ENCODE results near the gene RAVER1.

The RAVER1 gene

GRCh38 chr19:10278935-10279334 lies 54.4 kb downstream of the RAVER1 start:
- no peaks in the 10 kb centered on the region for H3K36me3 ChIP-seq (ENCODE audit: insufficient read depth, low read length)
- no peaks in the 10 kb centered on the region for H3K27me3 ChIP-seq (ENCODE audit: insufficient read depth, low read length, poor library complexity, severe bottlenecking)

GRCh38 chr19:10277795-10278589 lies 55.3 kb downstream of the RAVER1 start:
- H3K9me3 ChIP-seq (ENCODE audit: insufficient read depth, low read depth, low read length), result no peaks in the 10 kb centered on the region

More at GRCh38 chr19:10278935-10279334, 54.4 kb downstream of the RAVER1 start:
- no peaks in the 10 kb centered on the region for H3K79me2 ChIP-seq (ENCODE audit: insufficient read depth, low read length)
- H2AFZ ChIP-seq (ENCODE audit: low read length), result no peak overlapping the region
- H3K4me3 ChIP-seq (ENCODE audit: low read length, poor library complexity, severe bottlenecking), result no peak overlapping the region
- H3K9me2 ChIP-seq (replicated peaks; ENCODE audit: low read depth, low read length), result no peaks in the 10 kb centered on the region
- no peak for TF ChIP-seq CTCF (conservative IDR thresholded peaks at IDR 0.05; ENCODE audit: low read length)
- TF ChIP-seq EZH2phosphoT487 (IDR thresholded peaks at IDR 0.05; ENCODE audit: borderline replicate concordance), result no peak
- no peaks in the 10 kb centered on the region for H3F3A ChIP-seq (ENCODE audit: low read depth)
- H4K20me1 ChIP-seq (ENCODE audit: insufficient read depth, low read length, poor library complexity, severe bottlenecking), result peaks cover 3% of the 10 kb centered on the region
- no peak overlapping the region for H3K4me2 ChIP-seq (ENCODE audit: low read depth, low read length, poor library complexity, severe bottlenecking)
- H3K9me3 ChIP-seq (ENCODE audit: insufficient read depth, low read depth, low read length), result no peaks in the 10 kb centered on the region
- H3K4me1 ChIP-seq (ENCODE audit: insufficient read depth, low read length, poor library complexity, severe bottlenecking), result peaks cover 9% of the 10 kb centered on the region
- no peak overlapping the region for H3K9ac ChIP-seq (ENCODE audit: low read depth, low read length, poor library complexity, severe bottlenecking)

GRCh38 chr19:10274589-10274988 lies 58.7 kb downstream of the RAVER1 start:
- H2AFZ ChIP-seq (ENCODE audit: low read length), result no peak overlapping the region
- H3K9me2 ChIP-seq (replicated peaks; ENCODE audit: low read depth, low read length), result no peaks in the 10 kb centered on the region
- H3K9me3 ChIP-seq (ENCODE audit: insufficient read depth, low read depth, low read length), result no peaks in the 10 kb centered on the region
- peaks cover 9% of the 10 kb centered on the region; the same call in 1 of the 2 replicates for H3K79me2 ChIP-seq (ENCODE audit: insufficient read depth, low read length)
- TF ChIP-seq CTCF (conservative IDR thresholded peaks at IDR 0.05; ENCODE audit: low read length), result no peak
- no peak for TF ChIP-seq EZH2phosphoT487 (IDR thresholded peaks at IDR 0.05; ENCODE audit: borderline replicate concordance)
- no peak overlapping the region for H3K9ac ChIP-seq (ENCODE audit: low read depth, low read length, poor library complexity, severe bottlenecking)
- peaks cover 23% of the 10 kb centered on the region for H3K4me1 ChIP-seq (ENCODE audit: insufficient read depth, low read length, poor library complexity, severe bottlenecking)
- H3K4me3 ChIP-seq (ENCODE audit: low read length, poor library complexity, severe bottlenecking), result no peak overlapping the region
- no peaks in the 10 kb centered on the region for H3F3A ChIP-seq (ENCODE audit: low read depth)
- no peak overlapping the region for H3K4me2 ChIP-seq (ENCODE audit: low read depth, low read length, poor library complexity, severe bottlenecking)
- no peaks in the 10 kb centered on the region for H3K27me3 ChIP-seq (ENCODE audit: insufficient read depth, low read length, poor library complexity, severe bottlenecking)
- H4K20me1 ChIP-seq (ENCODE audit: insufficient read depth, low read length, poor library complexity, severe bottlenecking), result no peaks in the 10 kb centered on the region
- H3K36me3 ChIP-seq (ENCODE audit: insufficient read depth, low read length), result no peaks in the 10 kb centered on the region

More at GRCh38 chr19:10277795-10278589, 55.3 kb downstream of the RAVER1 start:
- H3K79me2 ChIP-seq (ENCODE audit: insufficient read depth, low read length), result no peaks in the 10 kb centered on the region
- H3K9me2 ChIP-seq (replicated peaks; ENCODE audit: low read depth, low read length), result no peaks in the 10 kb centered on the region
- no peaks in the 10 kb centered on the region for H3K27me3 ChIP-seq (ENCODE audit: insufficient read depth, low read length, poor library complexity, severe bottlenecking)
- no peak overlapping the region for H3K4me2 ChIP-seq (ENCODE audit: low read depth, low read length, poor library complexity, severe bottlenecking)
- H4K20me1 ChIP-seq (ENCODE audit: insufficient read depth, low read length, poor library complexity, severe bottlenecking), result peaks cover 3% of the 10 kb centered on the region
- no peak overlapping the region for H3K4me3 ChIP-seq (ENCODE audit: low read length, poor library complexity, severe bottlenecking)
- no peak overlapping the region for H3K9ac ChIP-seq (ENCODE audit: low read depth, low read length, poor library complexity, severe bottlenecking)
- TF ChIP-seq EZH2phosphoT487 (IDR thresholded peaks at IDR 0.05; ENCODE audit: borderline replicate concordance), result no peak
- no peak for TF ChIP-seq CTCF (conservative IDR thresholded peaks at IDR 0.05; ENCODE audit: low read length)
- H3K36me3 ChIP-seq (ENCODE audit: insufficient read depth, low read length), result no peaks in the 10 kb centered on the region
- H2AFZ ChIP-seq (ENCODE audit: low read length), result no peak overlapping the region
- H3K4me1 ChIP-seq (ENCODE audit: insufficient read depth, low read length, poor library complexity, severe bottlenecking), result peaks cover 9% of the 10 kb centered on the region
- H3F3A ChIP-seq (ENCODE audit: low read depth), result no peaks in the 10 kb centered on the region

Data from Loucy (cell line).